H9 (cell line): ENCODE measurements around the gene P2RY8. TPM values are rescaled to one million over a fixed set of nuclear protein-coding genes. Genes with fewer than 3 reads are reported as not detected.
A peak's percentile ranks its signal among the peaks of the same experiment; 100 is the strongest.

Experiments
- DNase-seq: peaks from one replicate; pipeline ENCODE4 v3.0.0-alpha.2; 2017
- H2AFZ ChIP-seq: one replicate; pipeline ENCODE4 v1.6.1; 2013; ENCODE audit warnings: mild to moderate bottlenecking, low read length, control low read depth, moderate library complexity
- H2AK5ac ChIP-seq: 2 replicates; pipeline ENCODE4 v1.6.1; 2013; ENCODE audit warnings: low read length, control low read depth, mixed read lengths; ENCODE audit not compliant: insufficient read length
- H2BK120ac ChIP-seq: one replicate; pipeline ENCODE4 v1.6.1; 2013; ENCODE audit warnings: low read depth, mild to moderate bottlenecking, low read length, control low read depth, inconsistent platforms; ENCODE audit not compliant: poor library complexity, severe bottlenecking
- H2BK12ac ChIP-seq: 2 replicates; pipeline ENCODE4 v1.6.1; 2013; ENCODE audit warnings: low read length, control low read depth, mixed read lengths, low read depth; ENCODE audit not compliant: insufficient read length
- H2BK15ac ChIP-seq: 2 replicates; pipeline ENCODE4 v1.6.1; 2013; ENCODE audit warnings: low read depth, low read length, control low read depth
- H2BK20ac ChIP-seq: one replicate; pipeline ENCODE4 v1.6.1; 2013; ENCODE audit warnings: low read depth, mild to moderate bottlenecking, low read length, control low read depth, inconsistent platforms; ENCODE audit not compliant: poor library complexity, severe bottlenecking
- H2BK5ac ChIP-seq: 2 replicates; pipeline ENCODE4 v1.6.1; 2013; ENCODE audit warnings: low read length, control low read depth, mixed read lengths; ENCODE audit not compliant: insufficient read length
- H3K14ac ChIP-seq: 2 replicates; pipeline ENCODE4 v1.6.1; 2013; ENCODE audit warnings: low read length, control low read depth; ENCODE audit not compliant: insufficient read depth
- H3K18ac ChIP-seq: 2 replicates; pipeline ENCODE4 v1.6.1; 2013; ENCODE audit warnings: low read depth, mild to moderate bottlenecking, mixed read lengths, low read length, control low read depth; ENCODE audit not compliant: insufficient read length
- H3K23ac ChIP-seq: 2 replicates; pipeline ENCODE4 v1.6.1; 2013; ENCODE audit warnings: low read length, control low read depth, mixed read lengths, low read depth; ENCODE audit not compliant: insufficient read length
- H3K23me2 ChIP-seq: 2 replicates; pipeline ENCODE4 v1.6.1; 2013; ENCODE audit warnings: low read depth, mild to moderate bottlenecking, mixed read lengths, low read length, control low read depth; ENCODE audit not compliant: insufficient read length, poor library complexity, severe bottlenecking
- H3K27ac ChIP-seq: 2 replicates; pipeline ENCODE4 v1.5.1; 2013; ENCODE audit warnings: low read length, control low read depth, mixed read lengths, low read depth; ENCODE audit not compliant: insufficient read length
- H3K27me3 ChIP-seq: 2 replicates; pipeline ENCODE4 v1.6.1; 2013; ENCODE audit warnings: low read length, control low read depth, inconsistent platforms; ENCODE audit not compliant: insufficient read depth
- H3K4ac ChIP-seq: 2 replicates; pipeline ENCODE4 v1.6.1; 2013; ENCODE audit warnings: low read depth, mild to moderate bottlenecking, control low read depth, inconsistent platforms, low read length, moderate library complexity
- H3K4me1 ChIP-seq: 2 replicates; pipeline ENCODE4 v1.6.1; 2013; ENCODE audit warnings: low read length, control low read depth, inconsistent platforms; ENCODE audit not compliant: insufficient read depth
- H3K4me2 ChIP-seq: 2 replicates; pipeline ENCODE4 v1.6.1; 2013; ENCODE audit warnings: low read length, control low read depth, mixed read lengths; ENCODE audit not compliant: insufficient read length, insufficient read depth
- H3K56ac ChIP-seq: 2 replicates; pipeline ENCODE4 v1.6.1; 2013; ENCODE audit warnings: low read depth, mild to moderate bottlenecking, mixed read lengths, low read length, control low read depth; ENCODE audit not compliant: insufficient read length
- H3K79me1 ChIP-seq: 2 replicates; pipeline ENCODE4 v1.6.1; 2013; ENCODE audit warnings: low read depth, mild to moderate bottlenecking, moderate library complexity, low read length, control low read depth, inconsistent platforms; ENCODE audit not compliant: insufficient read depth, poor library complexity, severe bottlenecking
- H3K79me2 ChIP-seq: 2 replicates; pipeline ENCODE4 v1.6.1; 2013; ENCODE audit warnings: low read length, control low read depth, inconsistent platforms; ENCODE audit not compliant: insufficient read depth
- H3K9ac ChIP-seq: 2 replicates; pipeline ENCODE4 v1.6.1; 2013; ENCODE audit warnings: low read length, control low read depth, mixed read lengths; ENCODE audit not compliant: insufficient read length; ENCODE audit errors: extremely low read depth
- H3K9me3 ChIP-seq: one replicate; pipeline ENCODE4 v1.6.1; 2013; ENCODE audit warnings: low read depth, low read length, inconsistent platforms; ENCODE audit not compliant: control insufficient read depth
- H3T11ph ChIP-seq: one replicate; pipeline ENCODE4 v1.6.1; 2013; ENCODE audit warnings: mild to moderate bottlenecking, low read length, control low read depth, inconsistent platforms
- H4K20me1 ChIP-seq: one replicate; pipeline ENCODE4 v1.6.1; 2013; ENCODE audit not compliant: control insufficient read depth, insufficient read length, insufficient read depth
- H4K5ac ChIP-seq: 2 replicates; pipeline ENCODE4 v1.6.1; 2013; ENCODE audit warnings: low read depth, mild to moderate bottlenecking, mixed read lengths, low read length, control low read depth; ENCODE audit not compliant: insufficient read length
- H4K8ac ChIP-seq: replicated peaks from 2 replicates; pipeline ENCODE4 v1.6.1; 2013; ENCODE audit warnings: low read length, control low read depth, mixed read lengths, low read depth; ENCODE audit not compliant: insufficient read length
- H4K91ac ChIP-seq: 2 replicates; pipeline ENCODE4 v1.6.1; 2013; ENCODE audit warnings: low read depth, mild to moderate bottlenecking, moderate library complexity, mixed read lengths, low read length, control low read depth; ENCODE audit not compliant: insufficient read length
- H3K27ac Mint-ChIP-seq, 3 experiments: 2 replicates in 2 of 3; 3 replicates in 1 of 3; pipeline ENCODE4 v1.8.0; 2020 to 2021; ENCODE audit warnings: mixed read lengths in 3 of 3, mild to moderate bottlenecking in 1 of 3, moderate library complexity in 1 of 3
- H3K27me3 Mint-ChIP-seq: 2 replicates; pipeline ENCODE4 v1.8.0; 2021; ENCODE audit warnings: low read depth, mild to moderate bottlenecking, moderate library complexity, mixed read lengths
- H3K36me3 Mint-ChIP-seq, 3 experiments: 2 replicates in 2 of 3; 3 replicates in 1 of 3; pipeline ENCODE4 v1.8.0; 2020 to 2021; ENCODE audit warnings: low read depth in 3 of 3, mixed read lengths in 3 of 3; ENCODE audit not compliant: insufficient read depth in 1 of 3
- H3K4me1 Mint-ChIP-seq, 2 experiments: 2 replicates each; pipeline ENCODE4 v1.8.0; 2020; ENCODE audit warnings: mixed read lengths in 2 of 2
- H3K4me3 Mint-ChIP-seq, 2 experiments: 2 replicates in 1 of 2; 3 replicates in 1 of 2; pipeline ENCODE4 v1.8.0; 2020 to 2021; ENCODE audit warnings: mild to moderate bottlenecking in 2 of 2, mixed read lengths in 2 of 2, moderate library complexity in 1 of 2
- H3K9me3 Mint-ChIP-seq, 2 experiments: 2 replicates in 1 of 2; 3 replicates in 1 of 2; pipeline ENCODE4 v1.8.0; 2020; ENCODE audit warnings: mild to moderate bottlenecking in 2 of 2, mixed read lengths in 2 of 2, moderate library complexity in 1 of 2
- CTCF ChIP-seq: fragments of 200-600 bp; sonication (generic); conservative IDR thresholded peaks from 3 replicates; pipeline ENCODE4 v1.8.0; 2021; ENCODE audit warnings: antibody characterized with exemption, mild to moderate bottlenecking
- WGBS: extraction: QIAGEN DNeasy Blood & Tissue Kit; methylation state at CpG from one replicate; pipeline ENCODE4 v1.1.7; 2013; ENCODE audit warnings: missing lambda C conversion rate, low lambda C conversion rate, mixed read lengths; ENCODE audit not compliant: insufficient read length; ENCODE audit errors: extremely low coverage; 5-methylcytosine and 5-hydroxymethylcytosine counted together
- total RNA-seq: library from RNA; stranded (reverse); gene quantifications from 2 replicates; pipeline ENCODE4 v1.2.1, GENCODE V29; 2021

Gene P2RY8
- total RNA-seq, 1 experiment from 2014 or later, result not detected

- Mint-ChIP-seq H3K36me3 (peaks cover 55 to 56% (median 55%) of the 10 kb centered on the region in 3 experiments), H3K4me1 (peaks cover 9 to 12% of the 10 kb centered on the region in 2 experiments), H3K27me3 (peaks cover 5% of the 10 kb centered on the region), H3K9me3 (peaks cover 33 to 37% of the 10 kb centered on the region in 2 experiments), H3K27ac (peak overlapping the region in 2 of 3 experiments; percentile 52 to 68; a peak in 3 of 7 replicates), H3K4me3 (no peak overlapping the region)
- no peak overlapping the region for H3K23ac ChIP-seq
- no peak overlapping the region for H2AK5ac ChIP-seq
- H3K27ac ChIP-seq, result no peak overlapping the region
- no peaks in the 10 kb centered on the region for H3K27me3 ChIP-seq
- DNase-seq, result no peak
- H3K18ac ChIP-seq, result no peak overlapping the region
- H2BK20ac ChIP-seq, result no peak overlapping the region
- no peak overlapping the region for H4K5ac ChIP-seq
- H3K23me2 ChIP-seq, result no peaks in the 10 kb centered on the region
- no CpG with 5 or more reads among the region's 14 CpGs for WGBS
- H4K20me1 ChIP-seq, result no peaks in the 10 kb centered on the region
- H3K4me2 ChIP-seq, result no peak overlapping the region
- TF ChIP-seq CTCF, result no peak
- peaks cover 26% of the 10 kb centered on the region for H3K9me3 ChIP-seq
- H3K4me1 ChIP-seq, result no peaks in the 10 kb centered on the region
- no peak overlapping the region for H3K9ac ChIP-seq
- H3K79me2 ChIP-seq, result no peaks in the 10 kb centered on the region
- no peak overlapping the region for H2BK5ac ChIP-seq
- H4K8ac ChIP-seq, result no peak overlapping the region
- H3K14ac ChIP-seq, result no peak overlapping the region
- H2AFZ ChIP-seq, result no peak overlapping the region
- no peak overlapping the region for H2BK120ac ChIP-seq
- H3K79me1 ChIP-seq, result no peaks in the 10 kb centered on the region
- no peak overlapping the region for H3K4ac ChIP-seq
- no peak overlapping the region for H3T11ph ChIP-seq
- no peak overlapping the region for H2BK15ac ChIP-seq
- H2BK12ac ChIP-seq, result no peak overlapping the region
- H4K91ac ChIP-seq, result no peak overlapping the region
- no peak overlapping the region for H3K56ac ChIP-seq
Observed at GRCh38 chrX:1420371-1420770, 116.6 kb downstream of the P2RY8 start.
